Right lung (tissue), 5 donors: ENCODE results near the gene LRRC7. TPM values are rescaled to one million over a fixed set of nuclear protein-coding genes. Genes with fewer than 3 reads are reported as not detected.

Source experiments
- DNase-seq, 2 donors: peaks; one replicate each; pipeline ENCODE4 v3.0.0-alpha.2; 2013
- polyA plus RNA-seq, 5 donors: library from polyadenylated mRNA; unstranded; fragments of 120-200 nt; gene quantifications; one replicate each; pipeline versions ENCODE4 v1.2.1 to v1.2.3, GENCODE V29; 2013; ENCODE audit warnings: inconsistent platforms in 1 of 5, low replicate concordance in 1 of 5; ENCODE audit not compliant: insufficient read length in 5 of 5, insufficient read depth in 1 of 5

Gene LRRC7
- polyA plus RNA-seq, 5 donors = 4.4 to 6.4 (median 5.5) TPM

DNA sequence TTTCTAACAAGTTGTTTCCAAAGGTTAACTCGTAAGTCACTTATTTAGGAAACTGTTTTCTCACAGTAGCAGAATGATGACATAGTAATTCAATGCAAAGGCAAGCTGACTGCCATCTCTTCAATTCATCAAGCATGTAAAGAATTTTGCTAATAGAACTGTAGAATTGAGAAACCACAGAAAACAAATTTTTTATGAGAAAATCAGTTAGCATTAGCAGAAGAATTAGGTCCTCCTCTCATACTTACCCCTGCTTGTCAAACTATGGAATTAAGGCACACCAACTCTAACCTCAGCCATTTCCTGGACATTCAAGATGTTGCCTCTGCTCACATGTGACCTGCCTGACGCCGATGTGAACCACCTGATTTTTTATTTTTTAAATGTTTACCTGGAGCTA is 522.4 kb downstream of the LRRC7 start:
- DNase-seq = no peak

DNA sequence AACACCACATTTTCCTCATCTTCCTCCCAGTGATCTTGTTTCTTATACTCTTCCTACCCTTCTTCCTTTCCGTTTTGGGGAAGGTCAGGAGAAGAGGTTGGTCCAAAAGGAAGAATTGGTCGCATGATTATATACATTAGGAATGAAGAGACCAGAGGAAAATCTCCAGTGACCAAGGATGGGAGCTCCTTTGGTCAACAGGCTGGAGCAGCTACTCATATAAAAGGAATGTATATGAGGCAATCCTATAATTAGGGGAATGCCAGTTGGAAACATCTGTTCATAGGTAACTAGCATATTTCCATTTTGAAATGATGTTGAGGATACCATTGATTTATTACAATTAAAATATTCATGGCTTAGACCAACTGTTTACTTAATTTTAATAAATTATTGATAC is 523.2 kb downstream of the LRRC7 start:
- no peak for DNase-seq

DNA sequence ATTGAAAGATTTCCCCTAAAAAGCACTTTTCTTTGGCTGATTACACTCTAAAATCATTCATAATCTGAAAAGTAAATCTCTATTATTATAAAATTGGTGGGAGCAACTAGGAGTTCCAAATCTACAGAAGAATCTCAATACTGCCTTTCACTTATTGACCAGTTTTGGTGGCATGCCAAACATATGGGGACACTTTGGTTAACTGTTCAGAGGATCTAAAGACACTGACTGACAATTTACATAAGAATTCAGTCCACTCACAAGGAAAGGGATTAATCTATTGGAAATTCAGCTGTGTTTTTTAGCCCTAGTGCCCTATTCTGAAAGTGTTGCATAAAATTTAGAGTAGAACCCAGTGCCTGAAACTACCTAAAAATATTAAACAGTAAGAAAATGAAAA is 524.1 kb downstream of the LRRC7 start:
- no peak for DNase-seq

DNA sequence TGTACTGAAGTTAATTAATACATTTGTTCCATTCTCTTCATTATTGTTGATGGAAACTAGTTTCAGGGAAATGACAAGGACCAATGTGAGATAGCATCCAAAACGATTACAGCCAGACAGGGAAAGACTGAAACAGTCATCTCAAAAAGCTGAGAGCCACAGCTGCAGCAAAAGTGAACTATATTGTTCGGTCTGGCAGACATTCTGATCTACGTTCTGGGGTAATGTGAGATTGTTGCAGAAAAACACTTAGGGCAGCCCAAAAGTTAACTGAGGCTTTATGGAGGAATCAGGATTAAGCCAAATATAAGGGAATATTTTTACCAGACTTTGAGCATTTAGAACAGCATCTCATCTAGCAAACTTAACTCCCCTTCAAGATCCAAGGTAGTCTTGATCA is 524.8 kb downstream of the LRRC7 start:
- no peak for DNase-seq

DNA sequence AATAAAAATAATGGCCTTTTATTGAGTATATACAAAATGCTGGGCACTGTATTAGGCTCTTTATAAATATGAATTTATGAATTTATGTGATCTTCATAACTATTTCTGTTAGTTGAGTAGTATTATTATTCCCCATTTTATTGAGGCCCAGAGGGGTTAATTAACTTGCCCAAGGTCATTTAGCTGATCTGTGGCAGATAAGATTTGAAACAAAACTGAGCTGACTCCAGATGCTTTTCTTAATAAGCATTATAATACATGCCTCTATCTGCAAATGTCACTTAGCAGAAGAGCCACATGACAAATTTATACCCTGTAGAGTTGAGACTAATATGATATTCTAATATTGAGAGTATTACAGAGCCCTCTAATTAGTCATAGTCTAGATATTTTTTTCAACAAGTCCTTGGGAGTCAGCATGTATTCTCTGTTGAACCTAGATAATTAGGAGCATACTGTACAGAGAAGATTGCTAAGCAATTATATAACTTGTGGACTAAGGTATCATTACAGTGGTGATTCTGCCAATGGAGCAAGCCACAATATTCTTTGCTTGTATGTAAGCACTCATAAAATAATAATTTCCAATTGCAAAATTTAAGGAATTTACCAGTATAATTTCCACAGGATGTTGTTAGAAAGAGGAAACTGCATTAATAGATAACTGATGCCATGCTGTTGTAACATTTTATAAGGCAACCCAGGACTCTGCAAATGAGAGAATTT is 525.7 kb downstream of the LRRC7 start:
- no peak for DNase-seq

DNA sequence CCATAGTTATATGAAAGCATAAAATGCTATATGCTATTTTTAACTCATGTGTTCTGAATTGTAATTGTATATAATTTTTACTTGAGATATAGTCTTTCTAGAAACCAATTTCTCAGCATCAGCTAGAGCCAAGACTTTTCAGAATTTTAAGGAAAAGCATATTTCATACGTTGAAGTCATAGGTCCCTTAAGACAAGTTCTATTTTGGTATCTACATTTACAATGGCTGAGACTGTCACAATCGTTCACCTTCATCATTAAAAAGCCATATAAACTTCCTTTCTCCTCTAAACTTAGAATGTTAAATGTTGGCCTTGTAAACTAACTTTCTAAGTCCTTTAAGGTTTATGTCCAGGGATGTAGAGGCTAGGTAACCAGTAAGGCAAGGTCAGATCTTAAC is 533.5 kb downstream of the LRRC7 start:
- no peak for DNase-seq

DNA sequence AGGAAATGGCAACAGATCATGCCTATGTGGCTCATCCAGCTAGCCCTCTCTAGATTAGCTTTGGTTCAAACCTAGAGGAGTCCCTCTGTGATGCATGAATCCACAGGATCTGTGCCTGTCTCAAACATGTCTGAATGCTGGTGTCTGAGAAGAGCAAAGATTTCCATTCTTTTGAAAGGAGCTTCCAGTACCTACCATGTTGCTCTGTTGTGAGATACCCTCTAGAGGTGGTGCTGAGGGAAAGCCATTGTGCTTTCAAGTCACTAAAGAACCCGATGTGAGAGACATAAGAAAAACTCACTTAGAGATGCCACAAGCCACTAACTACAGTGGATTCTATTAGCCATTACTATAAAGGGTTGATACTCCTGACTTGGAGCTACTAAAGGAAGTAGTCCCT is 534.1 kb downstream of the LRRC7 start:
- no peak for DNase-seq

DNA sequence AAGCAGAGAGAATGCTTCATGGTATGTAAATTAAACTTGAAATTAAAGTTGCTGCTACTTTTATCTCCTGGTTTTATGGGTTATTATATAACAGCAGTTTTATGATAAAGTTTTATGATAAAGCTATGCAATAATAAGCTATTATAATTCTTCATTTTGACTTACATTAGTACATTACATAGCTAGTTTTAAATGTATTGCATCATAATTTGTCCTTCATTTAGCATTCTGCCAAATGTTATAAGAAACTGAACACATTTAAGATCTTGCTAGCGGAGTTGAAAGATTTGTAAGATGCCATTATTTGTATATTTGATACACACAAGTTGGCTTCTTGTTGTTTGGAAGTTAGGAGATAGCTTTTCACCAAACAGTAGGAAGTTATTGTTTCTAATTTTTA is 536.0 kb downstream of the LRRC7 start:
- no peak for DNase-seq

DNA sequence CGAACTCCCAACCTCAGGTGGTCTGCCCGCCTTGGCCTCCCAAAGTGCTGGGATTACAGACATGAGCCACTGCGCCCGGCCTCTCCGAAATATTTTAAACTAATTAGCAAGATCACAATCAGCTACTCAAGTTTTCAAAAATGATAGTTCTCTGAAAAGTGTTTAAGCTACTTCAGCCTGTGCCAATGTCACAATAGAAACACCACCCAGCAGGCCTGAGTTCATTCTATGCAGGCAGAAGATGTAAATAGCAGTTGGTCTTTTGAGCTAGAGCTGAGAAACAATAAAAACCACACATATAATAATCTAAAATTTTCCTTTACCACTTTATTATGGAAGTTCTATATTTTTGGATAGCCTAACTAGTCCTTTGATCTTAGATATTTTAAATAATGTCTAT is 541.5 kb downstream of the LRRC7 start:
- peak; percentile 34 to 58 for DNase-seq

DNA sequence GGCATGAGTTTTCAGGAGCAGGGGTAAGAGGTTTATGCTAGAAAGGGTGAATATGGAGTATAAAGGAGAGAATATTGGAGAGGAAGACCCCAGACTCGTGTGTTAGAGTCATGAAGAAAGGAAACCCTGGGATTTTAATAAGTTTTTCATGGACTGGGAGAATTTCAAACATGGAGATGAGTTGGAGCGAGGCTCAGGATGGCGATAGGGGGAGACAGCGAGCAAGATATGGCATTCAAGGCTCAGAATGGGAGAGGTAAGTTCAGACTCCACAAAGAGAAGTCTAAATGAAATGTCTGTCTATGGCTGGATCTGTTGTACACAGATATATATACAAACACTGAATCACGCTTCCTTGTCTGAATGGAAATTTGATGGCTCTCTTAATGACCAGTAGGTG is 545.1 kb downstream of the LRRC7 start:
- no peak for DNase-seq

DNA sequence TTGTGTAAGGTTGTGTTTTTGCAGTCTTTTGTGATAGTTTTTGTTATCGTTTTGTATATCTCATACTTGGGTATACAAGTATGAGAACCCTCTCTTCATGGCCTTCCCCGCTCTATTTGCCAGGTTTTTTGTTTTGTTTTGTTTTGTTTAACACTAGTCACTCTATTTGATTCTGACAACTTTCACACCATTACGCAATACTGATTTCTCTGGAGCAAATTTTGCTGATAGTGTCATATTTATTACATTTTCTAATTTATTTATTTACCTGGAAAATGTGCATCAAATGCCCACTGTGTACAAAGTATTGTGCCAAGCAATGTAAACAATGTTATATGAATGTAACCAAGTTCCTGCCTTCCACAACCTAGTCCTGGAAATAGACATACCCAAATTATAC is 547.6 kb downstream of the LRRC7 start:
- DNase-seq = no peak

DNA sequence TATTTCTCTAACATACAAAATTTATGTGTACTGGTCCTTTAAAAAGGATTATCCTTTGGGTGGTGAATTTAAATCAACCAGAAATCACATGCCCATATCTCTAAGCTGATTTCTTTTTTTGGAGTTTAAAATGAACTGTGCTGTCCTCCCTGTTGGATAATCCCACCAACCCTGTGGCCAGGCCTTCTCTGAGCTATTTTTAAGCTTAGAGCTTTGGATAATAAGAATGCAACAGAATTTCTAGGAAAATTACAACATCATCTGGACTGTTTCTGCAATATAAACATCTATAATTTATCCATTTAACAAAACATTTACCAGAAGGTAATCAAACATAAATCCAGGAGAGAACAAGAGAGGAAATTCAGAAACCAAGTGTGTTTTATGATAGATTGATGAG is 549.3 kb downstream of the LRRC7 start:
- peak; percentile 38 to 55 for DNase-seq

DNA sequence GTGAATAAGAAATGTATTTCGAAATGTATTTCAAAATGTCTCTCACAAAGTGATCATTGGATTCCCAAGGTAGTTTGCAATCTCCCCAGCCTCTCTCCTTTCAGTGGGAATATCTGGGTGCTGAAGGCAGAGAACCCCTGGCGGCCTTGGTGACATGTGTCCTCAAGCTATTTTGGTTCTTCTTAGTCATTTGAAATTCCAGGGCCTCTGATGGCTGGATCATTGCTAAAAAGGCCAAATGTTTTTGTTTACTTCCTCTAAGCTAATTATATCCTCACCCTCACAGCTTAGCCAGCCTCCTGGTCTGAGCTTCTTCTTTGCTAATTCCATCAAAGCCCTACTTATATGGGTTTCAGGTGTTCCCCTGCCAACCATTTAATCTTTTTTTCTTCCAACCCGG is 566.4 kb downstream of the LRRC7 start:
- no peak for DNase-seq

DNA sequence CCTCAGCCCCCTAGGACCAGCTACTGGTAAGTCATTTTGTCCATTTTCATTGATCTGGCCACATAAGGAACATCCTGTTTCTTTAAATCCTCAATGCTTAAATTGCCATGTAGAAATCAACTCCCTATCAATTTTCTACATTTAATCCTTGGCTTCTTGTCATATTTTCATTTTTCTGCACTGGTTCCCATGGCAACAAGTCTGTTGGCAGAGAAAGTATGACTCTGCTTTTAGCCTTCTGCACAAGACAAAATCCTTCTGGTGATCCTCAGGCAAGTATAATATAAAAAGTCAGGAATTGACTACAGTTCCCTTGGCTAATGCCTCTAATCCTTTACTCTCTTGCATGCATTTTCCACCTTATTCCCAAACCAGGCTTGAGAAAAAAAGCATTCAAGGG is 572.6 kb downstream of the LRRC7 start:
- DNase-seq = peak; percentile 89 to 91

DNA sequence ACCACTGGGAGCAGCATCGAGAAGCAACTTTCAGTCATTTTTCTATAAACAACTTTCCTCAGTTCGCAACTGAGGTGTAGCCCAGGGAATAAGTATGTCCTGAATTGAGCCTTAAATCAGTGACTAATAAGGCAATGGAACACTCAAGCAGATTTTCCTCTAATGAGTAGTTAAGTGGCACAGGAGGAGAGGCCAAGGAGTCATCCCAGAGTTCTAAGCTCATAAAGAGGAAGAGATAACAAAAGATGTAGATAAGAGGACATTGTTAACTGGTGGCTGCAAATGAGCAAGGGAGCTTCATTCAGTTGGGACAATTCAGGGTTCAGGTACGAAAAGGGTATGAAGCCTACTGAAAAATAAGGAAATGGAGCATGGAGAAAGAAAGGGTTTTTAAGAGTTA is 573.2 kb downstream of the LRRC7 start:
- no peak for DNase-seq

DNA sequence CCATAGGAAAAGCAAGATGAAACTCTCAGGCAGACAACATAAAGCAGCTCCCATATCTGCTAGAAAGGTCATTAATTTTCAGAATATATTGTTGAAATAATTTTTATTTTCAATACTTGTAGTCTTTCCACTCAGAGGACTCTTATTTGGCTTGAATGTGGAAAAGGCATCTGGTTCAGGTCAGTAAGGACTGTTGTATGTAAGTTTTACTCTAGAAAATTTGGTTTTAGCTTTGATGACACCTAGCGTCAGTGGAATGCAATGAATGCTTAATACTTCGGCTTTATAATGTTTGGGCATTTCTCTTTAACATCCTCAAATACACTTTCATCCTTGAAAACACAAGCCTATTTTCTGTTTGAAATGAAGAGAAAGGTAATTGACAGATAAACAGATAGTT is 574.4 kb downstream of the LRRC7 start:
- peak; percentile 39 to 56 for DNase-seq

DNA sequence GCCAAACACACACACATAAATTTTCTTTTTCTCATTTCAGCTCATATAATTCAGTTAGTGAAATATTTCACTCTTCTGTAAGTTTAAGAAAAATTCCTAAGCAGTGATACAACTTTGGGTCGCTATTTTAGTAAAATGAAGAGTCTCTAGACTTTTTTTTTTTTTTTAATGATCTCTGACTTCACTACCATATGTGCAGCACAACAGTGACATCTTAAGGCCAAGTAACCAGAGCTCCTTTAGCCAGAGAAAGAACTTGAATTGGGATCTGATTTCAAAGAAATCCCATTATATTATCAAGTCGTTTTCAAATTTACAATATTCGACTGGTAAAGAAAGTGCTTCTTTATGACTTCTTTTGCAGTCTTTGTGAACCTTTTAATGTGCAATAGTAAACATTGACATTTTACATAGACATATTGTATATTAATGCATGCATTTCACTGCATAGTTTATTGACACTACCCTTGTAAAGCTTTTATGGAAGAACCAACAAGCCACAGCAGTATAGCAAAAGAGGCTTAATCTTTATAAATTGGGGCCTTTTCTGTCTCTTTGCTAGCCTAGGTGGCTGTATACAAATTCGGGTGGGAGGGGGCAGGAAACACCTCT is 575.4 kb downstream of the LRRC7 start:
- DNase-seq = peak in 1 of 2 donors; percentile 52

DNA sequence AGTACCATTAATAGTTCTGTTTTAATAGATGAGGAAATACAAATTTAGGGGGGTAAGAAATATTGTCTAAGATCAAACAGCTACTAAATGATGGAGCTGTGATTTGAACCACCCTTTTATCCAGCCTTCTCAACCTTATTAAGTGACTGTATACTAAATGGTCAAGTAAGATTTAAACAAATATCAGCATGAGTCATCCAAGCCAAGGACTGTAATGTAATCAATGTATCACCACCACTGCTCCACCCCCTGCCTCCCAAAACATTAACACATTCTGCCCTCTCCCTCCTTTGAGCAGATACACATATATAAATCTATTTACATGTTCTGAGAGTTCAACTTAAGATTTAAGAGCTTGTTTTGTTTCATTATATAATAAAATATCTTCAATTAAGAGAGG is 578.8 kb downstream of the LRRC7 start:
- no peak for DNase-seq

DNA sequence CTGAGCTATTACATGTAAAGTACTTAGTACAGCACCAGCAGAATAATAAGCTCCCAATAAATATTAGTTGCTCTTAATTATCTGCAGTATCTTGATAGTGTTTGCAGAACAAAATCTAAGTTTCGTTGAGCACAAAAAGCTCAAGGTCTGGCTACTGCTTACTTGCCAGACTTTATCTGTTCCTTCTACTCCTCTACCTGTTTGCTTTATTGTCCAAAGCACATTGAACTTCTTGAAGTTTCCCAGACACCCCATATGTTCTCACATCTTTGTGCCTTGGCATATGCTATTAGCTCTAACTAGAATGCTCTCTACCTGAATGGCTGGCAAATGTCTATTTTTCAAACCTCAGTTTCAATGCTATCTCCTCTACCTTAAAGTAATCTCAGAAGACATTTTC is 582.7 kb downstream of the LRRC7 start:
- no peak for DNase-seq

DNA sequence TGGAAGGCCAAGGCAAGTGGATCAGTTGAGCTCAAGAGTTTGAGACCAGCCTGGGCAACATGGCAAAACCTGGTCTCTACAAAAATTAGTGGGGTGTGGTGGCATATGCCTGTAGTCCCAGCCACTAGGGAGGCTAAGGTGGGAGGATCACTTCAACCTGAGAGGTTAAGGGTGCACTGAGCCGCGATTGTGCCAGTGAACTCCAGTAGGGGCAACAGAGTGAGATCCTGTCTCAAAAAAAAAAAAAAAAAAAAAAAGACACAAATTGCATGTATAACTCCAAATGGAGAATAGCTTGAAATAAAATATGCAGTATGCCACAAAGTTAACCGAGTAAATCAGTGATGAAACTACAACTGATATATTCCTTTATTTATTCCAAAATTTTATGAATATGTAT is 586.0 kb downstream of the LRRC7 start:
- DNase-seq = no peak

DNA sequence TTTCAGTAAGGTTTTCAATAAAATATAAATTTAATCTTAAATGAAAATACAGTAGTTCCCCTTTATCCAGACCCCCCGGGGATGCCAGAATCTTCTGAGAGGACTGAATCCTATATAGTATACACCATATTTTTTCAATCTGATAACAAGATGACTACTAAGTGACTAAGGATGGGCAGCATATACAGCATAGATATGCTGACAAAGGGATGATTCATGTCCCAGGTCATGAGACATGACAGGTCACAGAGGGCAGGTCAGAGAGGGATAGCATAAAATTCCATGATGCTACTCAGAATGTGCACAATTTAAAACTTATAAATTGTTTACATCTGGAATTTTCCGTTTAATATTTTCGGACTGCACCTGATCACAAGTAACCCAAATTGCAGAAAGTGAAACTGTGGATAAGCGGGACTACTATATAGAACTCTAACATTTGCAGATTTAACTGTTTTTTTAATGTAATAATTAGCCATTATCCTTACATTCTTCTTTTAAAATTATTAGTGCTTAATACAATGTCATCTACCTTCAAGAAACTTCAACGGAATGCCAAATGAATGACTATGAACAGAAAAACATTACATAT is 588.9 kb downstream of the LRRC7 start:
- no peak for DNase-seq

DNA sequence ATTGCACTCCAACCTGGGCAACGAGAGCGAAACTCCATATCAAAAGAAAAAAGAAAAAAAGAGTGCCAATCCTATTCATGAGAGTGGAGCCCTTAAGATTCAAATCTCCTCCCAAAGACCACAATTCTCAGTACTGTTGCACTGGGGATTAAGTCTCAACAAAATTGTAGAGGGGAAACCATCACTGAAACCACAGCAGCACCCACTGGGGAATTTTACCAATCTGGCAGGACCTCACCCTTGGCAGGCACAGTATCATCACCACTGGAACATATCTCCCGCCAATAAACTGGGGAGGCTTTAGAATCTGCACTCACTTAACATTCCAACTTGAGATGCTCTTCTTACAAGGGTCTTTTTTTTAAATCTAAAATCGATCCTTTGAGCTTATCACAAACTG is 596.6 kb downstream of the LRRC7 start:
- no peak for DNase-seq

DNA sequence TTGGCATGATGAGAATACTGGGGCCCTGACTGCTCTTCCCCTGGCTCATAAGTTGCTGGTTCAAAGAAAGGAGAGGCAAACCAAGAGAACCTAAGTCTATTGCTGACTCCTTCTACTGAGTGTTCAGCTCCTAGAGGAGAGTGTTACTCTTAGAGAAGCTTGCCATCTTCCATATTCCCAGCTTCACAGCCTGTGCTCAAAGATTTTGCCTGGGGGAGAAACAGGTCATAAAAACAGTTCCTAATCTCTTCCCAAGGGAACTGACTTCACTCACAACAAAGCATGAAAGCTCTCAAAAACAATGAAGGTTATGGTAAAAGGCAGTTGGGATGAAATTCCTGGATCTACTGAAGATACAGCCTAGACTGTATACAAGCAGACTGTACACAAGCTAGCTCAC is 600.6 kb downstream of the LRRC7 start:
- no peak for DNase-seq
